HG02938 (cell line): ENCODE results near the gene PCDH15.
"Not testable (repeated sequence)": the region's sequence is repeated elsewhere in the genome, so short reads cannot be mapped to it uniquely, and the experiment has no call there.

Experiments used
- ATAC-seq: cut with Tn5 transposase; IDR thresholded peaks from one replicate; pipeline ENCODE4 v1.9.1; 2021; ENCODE audit warnings: mild to moderate bottlenecking, moderate library complexity; ENCODE audit not compliant: unreplicated experiment

The PCDH15 gene

GRCh38 chr10:54415483-54415882 lies 385.5 kb downstream of the PCDH15 start:
- no peak for ATAC-seq

GRCh38 chr10:54402576-54402975 lies 398.5 kb downstream of the PCDH15 start:
- no peak for ATAC-seq

GRCh38 chr10:54396031-54396430 lies 405.0 kb downstream of the PCDH15 start:
- ATAC-seq: no peak

- ATAC-seq: not testable (repeated sequence)
Observed at GRCh38 chr10:54394598-54394997, 406.4 kb downstream of the PCDH15 start.

- ATAC-seq: no peak
Observed at GRCh38 chr10:54372179-54372578, 428.9 kb downstream of the PCDH15 start.

GRCh38 chr10:54368984-54369383 lies 432.0 kb downstream of the PCDH15 start:
- ATAC-seq: no peak

GRCh38 chr10:54363390-54363789 lies 437.6 kb downstream of the PCDH15 start:
- no peak for ATAC-seq

GRCh38 chr10:54342058-54342457 lies 459.0 kb downstream of the PCDH15 start:
- ATAC-seq: no peak

- no peak for ATAC-seq
Observed at GRCh38 chr10:54335296-54335695, 465.7 kb downstream of the PCDH15 start.

GRCh38 chr10:54319341-54319740 lies 481.7 kb downstream of the PCDH15 start:
- ATAC-seq: no peak

- ATAC-seq: no peak
Observed at GRCh38 chr10:54318470-54318869, 482.6 kb downstream of the PCDH15 start.

- ATAC-seq: no peak
Observed at GRCh38 chr10:54314430-54314829, 486.6 kb downstream of the PCDH15 start.

- no peak for ATAC-seq
Observed at GRCh38 chr10:54284526-54285193, 516.4 kb downstream of the PCDH15 start.

GRCh38 chr10:54282012-54282411 lies 519.0 kb downstream of the PCDH15 start:
- no peak for ATAC-seq

GRCh38 chr10:54266395-54266794 lies 534.6 kb downstream of the PCDH15 start:
- ATAC-seq: no peak

- no peak for ATAC-seq
Observed at GRCh38 chr10:54262726-54263125, 538.3 kb downstream of the PCDH15 start.

- no peak for ATAC-seq
Observed at GRCh38 chr10:54259104-54259503, 541.9 kb downstream of the PCDH15 start.

- ATAC-seq: no peak
Observed at GRCh38 chr10:54234832-54235231, 566.2 kb downstream of the PCDH15 start.

- no peak for ATAC-seq
Observed at GRCh38 chr10:54203401-54203800, 597.6 kb downstream of the PCDH15 start.

GRCh38 chr10:54198051-54198450 lies 603.0 kb downstream of the PCDH15 start:
- no peak for ATAC-seq

- ATAC-seq: no peak
Observed at GRCh38 chr10:54194806-54195205, 606.2 kb downstream of the PCDH15 start.

- ATAC-seq: no peak
Observed at GRCh38 chr10:54159924-54160323, 641.1 kb downstream of the PCDH15 start.

GRCh38 chr10:54148508-54148907 lies 652.5 kb downstream of the PCDH15 start:
- ATAC-seq: no peak
